NB4 (cell line): ENCODE results near the gene VCPKMT.

ENCODE experiments used
- POLR2A ChIP-seq: IDR thresholded peaks from 2 replicates; pipeline ENCODE4 v1.6.1; 2011; ENCODE audit warnings: mild to moderate bottlenecking; ENCODE audit not compliant: insufficient read length; ENCODE audit errors: extremely low read depth
- TF ChIP-seq, protein P1 (sequence below): IDR thresholded peaks from one replicate; pipeline ENCODE4 v1.5.1; 2012; ENCODE audit warnings: low read depth, low read length
- TF ChIP-seq, protein P2 (sequence below): IDR thresholded peaks from 2 replicates; pipeline ENCODE4 v1.6.1; 2011; ENCODE audit warnings: low read depth, low read length

DNA sequence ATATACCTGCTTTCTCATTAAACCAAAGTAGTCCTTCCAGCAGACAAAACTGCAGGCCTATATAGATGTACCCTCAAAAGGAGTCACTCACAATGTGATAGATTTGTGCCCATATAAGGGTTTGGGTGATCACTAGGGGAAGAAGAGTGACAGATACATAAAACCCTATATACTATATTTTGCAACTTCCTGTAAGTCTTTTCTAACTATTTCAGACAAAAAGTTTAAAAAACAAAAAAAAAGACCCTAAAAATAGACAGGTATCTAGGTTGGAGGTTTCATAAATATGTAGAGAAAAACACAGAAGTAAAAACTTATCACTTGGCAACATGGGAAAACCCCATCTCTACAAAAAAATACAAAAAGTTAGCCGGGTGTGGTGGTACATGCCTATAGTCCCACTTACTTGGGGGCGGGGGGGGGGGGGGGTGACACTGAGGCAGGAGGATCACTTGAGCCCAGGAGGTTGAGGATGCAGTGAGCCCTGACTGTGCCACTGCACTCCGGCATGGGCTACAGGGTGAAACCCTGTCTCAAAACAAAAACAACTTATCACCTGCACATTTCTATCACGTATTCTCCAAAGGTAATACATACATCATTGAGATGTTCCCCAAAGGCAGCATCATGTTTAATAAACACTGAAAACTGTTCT, 2.9 kb downstream of the VCPKMT start:
- TF ChIP-seq POLR2A: no peak
- TF ChIP-seq, protein P1, sequence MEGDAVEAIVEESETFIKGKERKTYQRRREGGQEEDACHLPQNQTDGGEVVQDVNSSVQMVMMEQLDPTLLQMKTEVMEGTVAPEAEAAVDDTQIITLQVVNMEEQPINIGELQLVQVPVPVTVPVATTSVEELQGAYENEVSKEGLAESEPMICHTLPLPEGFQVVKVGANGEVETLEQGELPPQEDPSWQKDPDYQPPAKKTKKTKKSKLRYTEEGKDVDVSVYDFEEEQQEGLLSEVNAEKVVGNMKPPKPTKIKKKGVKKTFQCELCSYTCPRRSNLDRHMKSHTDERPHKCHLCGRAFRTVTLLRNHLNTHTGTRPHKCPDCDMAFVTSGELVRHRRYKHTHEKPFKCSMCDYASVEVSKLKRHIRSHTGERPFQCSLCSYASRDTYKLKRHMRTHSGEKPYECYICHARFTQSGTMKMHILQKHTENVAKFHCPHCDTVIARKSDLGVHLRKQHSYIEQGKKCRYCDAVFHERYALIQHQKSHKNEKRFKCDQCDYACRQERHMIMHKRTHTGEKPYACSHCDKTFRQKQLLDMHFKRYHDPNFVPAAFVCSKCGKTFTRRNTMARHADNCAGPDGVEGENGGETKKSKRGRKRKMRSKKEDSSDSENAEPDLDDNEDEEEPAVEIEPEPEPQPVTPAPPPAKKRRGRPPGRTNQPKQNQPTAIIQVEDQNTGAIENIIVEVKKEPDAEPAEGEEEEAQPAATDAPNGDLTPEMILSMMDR: no peak
- TF ChIP-seq, protein P2, sequence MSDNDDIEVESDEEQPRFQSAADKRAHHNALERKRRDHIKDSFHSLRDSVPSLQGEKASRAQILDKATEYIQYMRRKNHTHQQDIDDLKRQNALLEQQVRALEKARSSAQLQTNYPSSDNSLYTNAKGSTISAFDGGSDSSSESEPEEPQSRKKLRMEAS: no peak
